Calu3 (cell line): Measurements from ENCODE around the gene AKAP5. TPM values are rescaled to one million over a fixed set of nuclear protein-coding genes. Genes with fewer than 3 reads are reported as not detected.
A peak's percentile ranks its signal among the peaks of the same experiment; 100 is the strongest.

Experiments
- BruUV-seq: library from RNA; stranded (reverse); fragments of 400-500 nt; replicated peaks from 2 replicates; lab custom pipeline; 2021; lab: Mats Ljungman, UMichigan
- CTCF ChIA-PET: fragments of 300-600 bp; sonication (Branson Sonifier 250); formaldehyde crosslinking; loops from one replicate; lab custom pipeline; 2022; ENCODE audit warnings: antibody characterized with exemption; lab: Charles Lee
- DNase-seq: peaks from one replicate; pipeline ENCODE4 v3.0.0; 2022
- H3K27ac Mint-ChIP-seq: one replicate; pipeline ENCODE4 v1.8.0; 2022; ENCODE audit warnings: mixed read lengths; ENCODE audit not compliant: unreplicated experiment
- H3K27me3 Mint-ChIP-seq: one replicate; pipeline ENCODE4 v1.8.0; 2022; ENCODE audit warnings: mixed read lengths; ENCODE audit not compliant: unreplicated experiment
- H3K36me3 Mint-ChIP-seq: one replicate; pipeline ENCODE4 v1.8.0; 2022; ENCODE audit warnings: mild to moderate bottlenecking, moderate library complexity, mixed read lengths; ENCODE audit not compliant: insufficient read depth, unreplicated experiment
- H3K4me1 Mint-ChIP-seq: one replicate; pipeline ENCODE4 v1.8.0; 2022; ENCODE audit warnings: mild to moderate bottlenecking, low read depth, mixed read lengths; ENCODE audit not compliant: unreplicated experiment
- H3K4me3 Mint-ChIP-seq: one replicate; pipeline ENCODE4 v1.8.0; 2022; ENCODE audit warnings: mild to moderate bottlenecking, low read depth, moderate library complexity, mixed read lengths; ENCODE audit not compliant: unreplicated experiment
- H3K9me3 Mint-ChIP-seq: one replicate; pipeline ENCODE4 v1.8.0; 2022; ENCODE audit warnings: low read depth, mixed read lengths; ENCODE audit not compliant: unreplicated experiment
- intact Hi-C: fragments of 100-400 bp; cut with micrococcal nuclease; formaldehyde crosslinking; loops from one replicate; pipeline ENCODE4 v1.10.0; 2022; ENCODE audit not compliant: unreplicated experiment
- total RNA-seq: library from RNA; stranded (reverse); gene quantifications from 2 replicates; pipeline ENCODE4 v1.2.3, GENCODE V29; 2022
- TF ChIP-seq, protein P1 (sequence below): fragments of 200-600 bp; IDR thresholded peaks from one replicate; pipeline ENCODE4 v1.8.0; 2022; ENCODE audit warnings: antibody characterized with exemption; ENCODE audit not compliant: unreplicated experiment

AKAP5 gene
- total RNA-seq, 1 experiment from 2014 or later = 1.7 TPM

DNA sequence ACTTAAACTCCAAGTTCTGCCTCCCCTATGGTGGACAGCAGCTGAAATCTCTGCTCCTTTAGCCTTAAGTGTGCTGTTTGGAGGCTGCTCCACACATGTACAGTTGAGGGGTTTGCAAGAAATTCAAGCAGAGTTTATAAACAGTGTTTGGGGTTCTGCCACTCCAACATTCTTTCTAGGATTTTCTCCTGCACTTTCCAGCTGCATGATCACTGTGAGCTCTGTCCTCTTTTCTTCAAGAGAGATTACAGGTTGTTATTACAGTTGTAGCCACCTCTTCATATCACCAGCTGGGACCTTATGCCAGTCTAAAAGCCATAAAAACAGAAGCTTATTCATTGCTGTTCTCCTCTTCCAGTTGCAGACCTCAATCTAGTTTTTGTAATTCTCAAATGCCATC lies 30.0 kb downstream of the AKAP5 start:
- no TSS peak for BruUV-seq
- no peak overlapping the region for H3K4me3 Mint-ChIP-seq
- H3K9me3 Mint-ChIP-seq = no peaks in the 10 kb centered on the region
- no peaks in the 10 kb centered on the region for H3K27me3 Mint-ChIP-seq
- TF ChIP-seq, protein P1, sequence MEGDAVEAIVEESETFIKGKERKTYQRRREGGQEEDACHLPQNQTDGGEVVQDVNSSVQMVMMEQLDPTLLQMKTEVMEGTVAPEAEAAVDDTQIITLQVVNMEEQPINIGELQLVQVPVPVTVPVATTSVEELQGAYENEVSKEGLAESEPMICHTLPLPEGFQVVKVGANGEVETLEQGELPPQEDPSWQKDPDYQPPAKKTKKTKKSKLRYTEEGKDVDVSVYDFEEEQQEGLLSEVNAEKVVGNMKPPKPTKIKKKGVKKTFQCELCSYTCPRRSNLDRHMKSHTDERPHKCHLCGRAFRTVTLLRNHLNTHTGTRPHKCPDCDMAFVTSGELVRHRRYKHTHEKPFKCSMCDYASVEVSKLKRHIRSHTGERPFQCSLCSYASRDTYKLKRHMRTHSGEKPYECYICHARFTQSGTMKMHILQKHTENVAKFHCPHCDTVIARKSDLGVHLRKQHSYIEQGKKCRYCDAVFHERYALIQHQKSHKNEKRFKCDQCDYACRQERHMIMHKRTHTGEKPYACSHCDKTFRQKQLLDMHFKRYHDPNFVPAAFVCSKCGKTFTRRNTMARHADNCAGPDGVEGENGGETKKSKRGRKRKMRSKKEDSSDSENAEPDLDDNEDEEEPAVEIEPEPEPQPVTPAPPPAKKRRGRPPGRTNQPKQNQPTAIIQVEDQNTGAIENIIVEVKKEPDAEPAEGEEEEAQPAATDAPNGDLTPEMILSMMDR = no peak
- peaks cover 8% of the 10 kb centered on the region for H3K4me1 Mint-ChIP-seq
- no peak for DNase-seq
- no peak overlapping the region for H3K27ac Mint-ChIP-seq
- CTCF ChIA-PET = no interaction called here
- intact Hi-C loops = no loop called here
- peaks cover 6% of the 10 kb centered on the region for H3K36me3 Mint-ChIP-seq

DNA sequence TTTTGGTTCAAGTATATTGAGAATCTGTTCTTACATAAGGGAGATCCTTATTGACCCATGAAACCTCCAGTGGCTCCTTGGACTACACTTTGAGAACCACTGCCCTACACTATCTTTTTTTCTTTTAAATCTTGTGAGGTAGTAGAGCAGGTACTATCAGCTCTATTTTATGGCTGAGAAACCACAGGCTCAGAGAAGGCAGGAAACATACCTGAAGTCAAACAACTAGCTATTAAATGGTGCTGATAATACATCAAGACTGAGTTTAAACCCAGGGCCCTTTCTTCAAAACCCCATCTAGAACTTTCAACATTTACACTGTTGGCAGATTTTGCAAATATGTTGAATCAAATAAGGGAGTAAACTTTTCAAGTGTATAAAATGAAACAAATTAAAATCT lies 31.5 kb downstream of the AKAP5 start:
- peaks cover 9% of the 10 kb centered on the region for H3K4me1 Mint-ChIP-seq
- intact Hi-C loops = no loop called here
- no peak for DNase-seq
- no peak overlapping the region for H3K27ac Mint-ChIP-seq
- BruUV-seq = no TSS peak
- H3K9me3 Mint-ChIP-seq = no peaks in the 10 kb centered on the region
- no peaks in the 10 kb centered on the region for H3K27me3 Mint-ChIP-seq
- H3K4me3 Mint-ChIP-seq = no peak overlapping the region
- TF ChIP-seq, protein P1 = no peak
- CTCF ChIA-PET = interaction anchor here (0.6 kb wide), 2 partner anchors 147 to 354 kb away, joined by 3 read pairs; no protein-coding TSS in a partner anchor
- peaks cover 8% of the 10 kb centered on the region for H3K36me3 Mint-ChIP-seq

DNA sequence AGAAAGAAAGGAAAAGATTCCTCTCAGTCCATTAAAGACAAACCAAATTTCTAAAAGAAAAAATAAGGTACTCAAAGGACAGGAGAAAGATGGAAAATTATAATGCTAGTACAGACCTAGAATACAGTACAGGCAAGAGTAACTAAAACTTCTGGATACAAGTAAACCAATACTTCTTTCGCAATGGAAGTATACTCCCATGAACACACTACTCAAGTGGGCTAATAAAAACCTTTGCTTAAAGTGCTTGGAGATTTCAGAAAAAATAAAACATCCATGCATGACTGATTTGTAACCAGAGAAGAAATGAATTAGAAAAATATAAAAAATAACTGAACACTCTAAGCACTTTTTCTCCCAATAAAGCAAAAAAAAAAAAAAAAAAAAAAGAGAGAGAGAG lies 34.8 kb downstream of the AKAP5 start:
- Mint-ChIP-seq H3K27ac (no peak overlapping the region), H3K36me3 (peaks cover 40% of the 10 kb centered on the region), H3K4me3 (no peak overlapping the region), H3K27me3 (no peaks in the 10 kb centered on the region), H3K4me1 (peaks cover 9% of the 10 kb centered on the region), H3K9me3 (no peaks in the 10 kb centered on the region)
- TF ChIP-seq, protein P1 = no peak
- no TSS peak for BruUV-seq
- no peak for DNase-seq
- intact Hi-C loops = no loop called here
- CTCF ChIA-PET = no interaction called here

DNA sequence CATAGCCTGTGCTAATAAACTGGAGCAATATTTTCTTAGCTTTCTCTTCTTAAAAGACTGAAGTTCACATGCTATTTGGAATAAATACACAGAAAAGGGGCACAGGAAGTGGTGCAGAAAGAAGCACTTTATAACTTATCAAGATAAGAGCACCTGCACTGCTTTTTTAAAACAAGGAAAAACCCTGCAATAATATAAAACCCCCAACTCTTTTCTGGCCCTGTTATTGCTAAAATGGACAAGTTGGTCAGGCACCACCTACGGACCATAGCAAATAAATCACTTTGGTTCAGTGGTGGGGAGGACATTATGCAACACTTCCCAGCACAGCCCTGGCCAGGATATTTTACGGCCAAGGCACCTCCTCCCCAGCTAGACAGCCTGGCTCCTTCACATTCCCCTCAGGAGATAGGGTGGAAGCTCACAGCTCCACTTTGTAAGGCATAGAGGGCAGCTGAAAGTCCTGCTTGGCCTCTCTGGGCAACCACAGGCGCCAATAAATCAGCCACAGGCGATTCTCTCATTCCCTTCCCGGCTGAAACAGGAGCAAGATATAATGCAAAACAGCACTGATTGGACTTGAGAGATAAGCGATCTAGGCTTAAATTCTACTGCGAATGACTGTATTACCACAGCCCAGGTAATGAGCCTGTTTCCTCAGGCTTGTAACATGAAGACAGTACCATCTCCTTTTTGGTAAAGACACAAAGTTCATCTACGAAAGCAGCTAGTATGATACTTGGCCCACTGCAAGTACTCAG lies 36.3 kb downstream of the AKAP5 start:
- CTCF ChIA-PET = interaction anchor here (0.6 to 0.7 kb wide), 2 partner anchors 131 to 710 kb away, joined by 4 read pairs; no protein-coding TSS in a partner anchor
- peak; percentile 38 for DNase-seq

More for the DNA sequence above, 36.3 kb downstream of the AKAP5 start:
- TF ChIP-seq, protein P1 = no peak
- Mint-ChIP-seq H3K4me3 (peak overlapping the region; percentile 82), H3K4me1 (peaks cover 9% of the 10 kb centered on the region), H3K36me3 (peaks cover 55% of the 10 kb centered on the region), H3K27me3 (no peaks in the 10 kb centered on the region), H3K9me3 (no peaks in the 10 kb centered on the region), H3K27ac (peak overlapping the region; percentile 99)
- intact Hi-C loops = no loop called here
- BruUV-seq = no TSS peak
